ENCODE data around the gene NPSR1. TPM values are rescaled to one million over a fixed set of nuclear protein-coding genes. Genes with fewer than 3 reads are reported as not detected.

Gene NPSR1
- total RNA-seq, 1 experiment from 2014 or later = not detected

DNA sequence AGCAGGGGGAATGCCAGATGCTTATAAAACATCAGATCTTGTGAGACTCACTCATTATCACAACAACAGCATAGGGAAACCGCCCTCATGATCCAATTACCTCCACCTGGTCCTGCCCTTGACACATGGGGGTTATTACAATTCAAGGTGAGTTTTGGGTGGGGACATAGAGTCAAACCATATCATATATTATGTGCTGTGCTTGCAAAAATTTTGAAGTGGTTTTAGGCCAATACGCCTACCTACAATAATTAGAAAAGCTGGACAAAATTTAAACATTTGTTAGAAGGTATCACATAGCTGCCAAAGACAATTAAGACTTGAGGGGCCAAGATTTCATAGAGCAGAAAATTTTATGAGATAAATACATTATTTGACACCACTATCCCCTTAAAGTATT, 29.5 kb downstream of the NPSR1 start:
- no TSS peak for BruUV-seq (replicated peaks)
- CTCF ChIA-PET = no interaction called here

DNA sequence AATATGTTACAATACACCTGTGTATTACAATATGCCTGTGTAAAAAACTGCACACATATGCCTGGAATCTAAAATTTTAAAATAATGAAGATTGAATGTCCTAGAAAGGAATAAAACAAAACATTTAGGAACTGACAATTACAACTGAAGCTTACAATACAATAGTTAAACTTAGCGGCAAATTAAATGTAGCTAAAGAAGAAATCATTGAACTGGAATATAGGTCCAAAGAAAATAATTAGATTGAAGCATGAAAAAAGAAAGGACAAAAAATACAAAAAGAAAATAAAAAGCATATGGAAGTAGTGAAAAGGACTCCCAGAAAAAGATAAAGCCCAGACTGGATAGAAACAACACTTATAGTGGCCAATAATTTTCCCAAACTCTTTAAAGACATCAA, 38.4 kb downstream of the NPSR1 start:
- CTCF ChIA-PET = interaction anchor here (0.7 kb wide), 1 partner anchor 100 kb away, joined by 3 read pairs; no protein-coding TSS in a partner anchor
- DNase-seq = no peak
- H3K4me3 Mint-ChIP-seq (ENCODE audit: low read depth, unreplicated experiment) = no peak overlapping the region
- TF ChIP-seq, protein P1, sequence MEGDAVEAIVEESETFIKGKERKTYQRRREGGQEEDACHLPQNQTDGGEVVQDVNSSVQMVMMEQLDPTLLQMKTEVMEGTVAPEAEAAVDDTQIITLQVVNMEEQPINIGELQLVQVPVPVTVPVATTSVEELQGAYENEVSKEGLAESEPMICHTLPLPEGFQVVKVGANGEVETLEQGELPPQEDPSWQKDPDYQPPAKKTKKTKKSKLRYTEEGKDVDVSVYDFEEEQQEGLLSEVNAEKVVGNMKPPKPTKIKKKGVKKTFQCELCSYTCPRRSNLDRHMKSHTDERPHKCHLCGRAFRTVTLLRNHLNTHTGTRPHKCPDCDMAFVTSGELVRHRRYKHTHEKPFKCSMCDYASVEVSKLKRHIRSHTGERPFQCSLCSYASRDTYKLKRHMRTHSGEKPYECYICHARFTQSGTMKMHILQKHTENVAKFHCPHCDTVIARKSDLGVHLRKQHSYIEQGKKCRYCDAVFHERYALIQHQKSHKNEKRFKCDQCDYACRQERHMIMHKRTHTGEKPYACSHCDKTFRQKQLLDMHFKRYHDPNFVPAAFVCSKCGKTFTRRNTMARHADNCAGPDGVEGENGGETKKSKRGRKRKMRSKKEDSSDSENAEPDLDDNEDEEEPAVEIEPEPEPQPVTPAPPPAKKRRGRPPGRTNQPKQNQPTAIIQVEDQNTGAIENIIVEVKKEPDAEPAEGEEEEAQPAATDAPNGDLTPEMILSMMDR (IDR thresholded peaks at IDR 0.05; ENCODE audit: unreplicated experiment) = no peak
- intact Hi-C loops (cut with micrococcal nuclease; ENCODE audit: unreplicated experiment) = no loop called here
- no TSS peak for BruUV-seq (replicated peaks)
- no peak overlapping the region for H3K27ac Mint-ChIP-seq (ENCODE audit: unreplicated experiment)
- H3K9me3 Mint-ChIP-seq (ENCODE audit: low read depth, unreplicated experiment) = peaks cover 9% of the 10 kb centered on the region
- no peaks in the 10 kb centered on the region for H3K4me1 Mint-ChIP-seq (ENCODE audit: low read depth, unreplicated experiment)
- H3K27me3 Mint-ChIP-seq (ENCODE audit: unreplicated experiment) = no peaks in the 10 kb centered on the region
- no peaks in the 10 kb centered on the region for H3K36me3 Mint-ChIP-seq (ENCODE audit: insufficient read depth, unreplicated experiment)

More for the DNA sequence above, 29.5 kb downstream of the NPSR1 start:
- H3K4me1 Mint-ChIP-seq (ENCODE audit: low read depth, unreplicated experiment) = no peaks in the 10 kb centered on the region
- H3K9me3 Mint-ChIP-seq (ENCODE audit: low read depth, unreplicated experiment) = peaks cover 2% of the 10 kb centered on the region
- TF ChIP-seq, protein P1 (IDR thresholded peaks at IDR 0.05; ENCODE audit: unreplicated experiment) = no peak
- intact Hi-C loops (cut with micrococcal nuclease; ENCODE audit: unreplicated experiment) = no loop called here
- H3K4me3 Mint-ChIP-seq (ENCODE audit: low read depth, unreplicated experiment) = no peak overlapping the region
- no peak overlapping the region for H3K27ac Mint-ChIP-seq (ENCODE audit: unreplicated experiment)
- no peaks in the 10 kb centered on the region for H3K36me3 Mint-ChIP-seq (ENCODE audit: insufficient read depth, unreplicated experiment)
- DNase-seq = no peak
- no peaks in the 10 kb centered on the region for H3K27me3 Mint-ChIP-seq (ENCODE audit: unreplicated experiment)

DNA sequence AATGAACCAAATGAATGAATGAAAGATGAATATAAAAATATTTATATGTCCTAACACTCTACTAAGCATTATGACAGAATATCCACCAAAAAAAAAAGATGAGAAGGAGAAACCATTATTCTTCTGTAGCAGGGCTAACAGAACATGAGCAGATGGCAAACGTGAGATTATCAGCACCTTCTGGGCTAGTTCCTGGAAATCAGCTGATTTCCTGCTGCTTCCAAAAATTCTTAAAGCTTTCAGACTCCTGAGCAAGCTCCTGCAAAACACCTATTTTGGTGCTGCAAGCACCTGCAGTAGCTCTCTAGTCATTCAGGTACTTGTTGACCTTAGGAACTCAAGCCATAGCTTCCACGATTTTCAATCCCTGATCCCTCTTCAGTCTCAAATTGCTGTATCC, 51.8 kb downstream of the NPSR1 start:
- no peak overlapping the region for H3K27ac Mint-ChIP-seq (ENCODE audit: unreplicated experiment)

DNA sequence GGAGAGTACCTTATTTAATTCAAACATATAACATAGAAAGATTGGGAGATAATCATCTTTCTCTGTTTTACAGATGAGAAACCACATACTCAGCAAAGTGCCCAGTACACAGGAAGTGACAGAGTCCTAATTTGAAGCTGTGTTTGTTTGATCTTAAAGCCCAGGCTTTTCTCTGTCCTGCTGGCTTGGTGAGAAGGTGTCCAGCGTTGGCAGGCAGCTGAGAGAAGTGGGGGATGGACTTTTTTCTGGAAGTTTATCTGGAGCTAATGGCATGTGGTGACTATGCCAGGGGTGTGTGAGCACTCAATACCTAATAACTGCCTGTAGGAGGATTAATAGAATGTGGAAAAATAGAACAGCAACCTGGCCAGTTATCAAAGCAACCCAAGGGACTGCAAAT, 60.8 kb downstream of the NPSR1 start:
- CTCF ChIA-PET = no interaction called here
- Mint-ChIP-seq H3K9me3 (ENCODE audit: low read depth, unreplicated experiment) (peaks cover 2% of the 10 kb centered on the region), H3K4me3 (ENCODE audit: low read depth, unreplicated experiment) (no peak overlapping the region), H3K27me3 (ENCODE audit: unreplicated experiment) (no peaks in the 10 kb centered on the region), H3K27ac (ENCODE audit: unreplicated experiment) (no peak overlapping the region), H3K4me1 (ENCODE audit: low read depth, unreplicated experiment) (no peaks in the 10 kb centered on the region), H3K36me3 (ENCODE audit: insufficient read depth, unreplicated experiment) (no peaks in the 10 kb centered on the region)
- no peak for DNase-seq
- TF ChIP-seq, protein P1 (IDR thresholded peaks at IDR 0.05; ENCODE audit: unreplicated experiment) = no peak
- no TSS peak for BruUV-seq (replicated peaks)
- intact Hi-C loops (cut with micrococcal nuclease; ENCODE audit: unreplicated experiment) = no loop called here

More for the DNA sequence above, 51.8 kb downstream of the NPSR1 start:
- Mint-ChIP-seq H3K36me3 (ENCODE audit: insufficient read depth, unreplicated experiment) (no peaks in the 10 kb centered on the region), H3K9me3 (ENCODE audit: low read depth, unreplicated experiment) (no peaks in the 10 kb centered on the region), H3K4me3 (ENCODE audit: low read depth, unreplicated experiment) (no peak overlapping the region), H3K4me1 (ENCODE audit: low read depth, unreplicated experiment) (no peaks in the 10 kb centered on the region), H3K27me3 (ENCODE audit: unreplicated experiment) (no peaks in the 10 kb centered on the region)
- no peak for DNase-seq
- TF ChIP-seq, protein P1 (IDR thresholded peaks at IDR 0.05; ENCODE audit: unreplicated experiment) = no peak
- intact Hi-C loops (cut with micrococcal nuclease; ENCODE audit: unreplicated experiment) = no loop called here
- no TSS peak for BruUV-seq (replicated peaks)
- CTCF ChIA-PET = no interaction called here

Measured in Calu3 (cell line).